Muscle of arm (tissue), 12 donors: Measurements from ENCODE around the gene RAMAC. TPM values are rescaled to one million over a fixed set of nuclear protein-coding genes. Genes with fewer than 3 reads are reported as not detected.
A peak's percentile ranks its signal among the peaks of the same experiment; 100 is the strongest.
"Not testable (repeated sequence)": the region's sequence is repeated elsewhere in the genome, so short reads cannot be mapped to it uniquely, and the experiment has no call there.

Source experiments
- DNase-seq: peaks from one replicate; pipeline ENCODE4 v3.0.0-alpha.2; 2013
- polyA plus RNA-seq, 12 donors: library from polyadenylated mRNA; unstranded; fragments of 120-200 nt; gene quantifications; one replicate each; pipeline ENCODE4 v1.2.1, GENCODE V29; 2013; ENCODE audit not compliant: insufficient read length in 12 of 12

Gene RAMAC
- polyA plus RNA-seq, 12 donors: 23.0 to 34.5 (median 31.9) TPM; not detected in 1

DNA sequence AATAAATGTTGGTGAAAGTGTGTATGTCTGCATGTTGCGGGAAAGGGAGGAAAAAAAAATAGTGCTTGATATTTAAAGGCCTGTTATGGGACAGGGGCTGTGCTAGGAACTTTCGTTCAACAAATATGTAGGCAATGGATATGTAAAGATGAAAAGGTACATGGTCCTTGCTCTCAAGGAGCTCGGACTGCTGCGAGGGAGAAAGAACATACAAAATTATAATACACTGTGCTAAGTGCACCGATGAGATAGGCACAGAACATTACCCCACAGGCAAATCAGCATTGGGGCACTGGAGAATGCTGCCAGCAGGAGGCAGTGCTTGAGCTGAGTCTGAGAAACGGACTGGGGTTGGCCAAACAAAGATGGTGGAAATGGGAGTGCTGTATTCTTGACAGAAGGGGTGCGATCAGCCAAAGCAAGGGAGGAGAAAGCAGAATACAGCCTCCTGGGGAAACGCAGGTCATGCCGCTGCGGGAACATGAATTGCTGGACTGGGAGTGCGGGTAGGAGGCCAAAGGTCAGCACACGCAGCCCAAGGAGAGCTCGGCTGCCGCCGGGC, 24.8 kb downstream of the RAMAC start:
- DNase-seq: peak; percentile 51

DNA sequence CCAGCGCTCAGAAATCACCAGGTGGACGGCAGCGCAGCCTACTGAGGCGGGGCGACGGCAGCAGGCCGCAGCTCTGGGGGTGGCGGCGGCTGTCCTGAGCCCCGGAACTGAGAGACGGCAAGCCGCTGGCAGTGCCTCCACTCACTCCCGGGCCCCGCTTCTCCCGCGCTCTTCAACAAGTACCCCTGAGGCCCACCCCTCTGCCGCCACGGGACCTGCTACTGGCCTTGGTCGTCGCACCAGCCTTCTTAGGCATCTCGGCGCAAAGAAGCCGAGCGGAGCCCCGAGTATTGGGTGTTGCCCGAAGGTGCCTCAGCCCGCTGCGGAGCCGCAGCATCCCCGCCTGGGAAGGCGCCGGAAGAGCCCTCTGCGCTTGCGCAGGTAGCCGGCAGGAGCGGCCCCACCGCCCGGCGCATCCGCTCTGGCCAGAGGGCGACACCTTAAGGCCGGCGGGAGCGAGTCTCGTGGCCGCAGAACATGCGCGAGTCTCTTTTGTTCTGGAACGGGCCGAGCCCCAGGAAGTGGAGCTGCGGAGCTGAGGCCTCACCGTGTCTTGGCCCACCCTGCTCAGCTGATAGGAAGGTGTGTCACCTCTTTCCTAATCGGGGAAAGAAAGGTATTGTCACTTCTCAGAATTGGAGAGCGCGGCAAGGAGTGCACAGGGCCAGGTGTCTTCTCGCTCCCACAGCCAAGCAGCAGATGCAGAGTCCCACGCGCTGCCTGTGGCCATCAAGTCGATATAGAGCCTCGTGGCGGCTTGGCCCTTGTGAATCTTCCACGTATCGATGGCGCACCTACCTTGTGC, 25.5 kb downstream of the RAMAC start, which contains the start of gene C15orf40:
TSS of gene C15orf40 (minus strand) at position 369 of the 805 bp plus-strand sequence. CDS start at position 337, 32 bp downstream.
- DNase-seq: peak; percentile 92

DNA sequence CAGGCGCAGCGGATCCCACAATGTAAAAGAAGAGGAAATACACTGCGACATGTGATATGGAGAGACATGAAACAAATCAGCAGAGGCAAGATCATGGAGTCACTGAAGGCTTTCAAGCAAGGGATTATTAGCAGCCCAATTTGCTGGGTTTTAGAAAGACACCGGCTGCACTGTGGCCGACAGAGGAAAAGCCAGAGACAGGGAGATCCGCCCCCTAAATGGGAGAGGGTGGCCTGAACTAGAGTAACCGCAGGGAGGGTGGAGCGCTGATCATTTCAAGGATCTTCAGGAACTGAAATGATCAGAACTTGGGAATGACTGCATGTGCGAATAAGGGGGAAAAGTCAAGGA, 26.0 kb downstream of the RAMAC start:
- no peak for DNase-seq

DNA sequence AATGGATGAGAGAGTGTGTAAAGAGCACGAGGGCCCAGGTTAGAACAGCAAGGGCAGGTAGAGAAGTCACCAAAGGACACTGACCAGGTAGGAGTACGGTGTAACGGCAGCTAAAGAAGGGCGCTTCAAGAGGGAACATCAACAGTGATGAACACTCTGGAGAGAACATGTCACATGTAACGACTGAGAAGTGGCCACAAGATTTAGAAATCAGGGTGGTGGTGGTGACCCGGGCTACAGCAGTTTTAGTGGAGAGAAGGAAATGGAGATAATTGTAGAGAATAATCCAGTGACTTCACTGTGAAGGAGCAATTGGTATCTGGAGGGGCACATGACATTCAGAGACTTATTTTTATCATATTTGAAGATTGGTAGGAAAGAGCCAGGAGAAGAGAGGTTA, 26.6 kb downstream of the RAMAC start:
- DNase-seq: no peak

- no peak for DNase-seq
Measured at GRCh38 chr15:83014205-83014653, 28.2 kb downstream of the RAMAC start.

GRCh38 chr15:83015361-83015760, 29.4 kb downstream of the RAMAC start:
- DNase-seq: no peak

- no peak for DNase-seq
Measured at GRCh38 chr15:83016906-83017305, 30.9 kb downstream of the RAMAC start.

DNA sequence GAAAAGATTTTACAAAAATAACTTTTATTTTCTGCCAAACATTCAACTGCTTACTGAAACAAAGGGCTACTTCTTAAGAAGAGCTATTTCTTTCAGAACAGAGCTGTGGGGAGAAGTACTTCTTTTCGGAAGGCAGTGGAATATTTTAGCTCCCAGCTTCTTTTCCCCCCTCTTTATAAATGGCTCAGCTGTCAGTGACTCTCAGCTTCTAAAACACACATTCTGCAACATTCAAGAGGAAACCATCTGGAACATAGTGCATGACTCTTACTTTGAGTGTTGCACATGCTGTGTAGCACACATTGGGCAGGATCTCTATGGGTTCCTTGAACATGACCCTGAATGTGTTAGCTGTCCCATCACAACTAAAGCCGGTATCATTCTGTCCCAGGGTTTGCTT, 32.4 kb downstream of the RAMAC start:
- no peak for DNase-seq

DNA sequence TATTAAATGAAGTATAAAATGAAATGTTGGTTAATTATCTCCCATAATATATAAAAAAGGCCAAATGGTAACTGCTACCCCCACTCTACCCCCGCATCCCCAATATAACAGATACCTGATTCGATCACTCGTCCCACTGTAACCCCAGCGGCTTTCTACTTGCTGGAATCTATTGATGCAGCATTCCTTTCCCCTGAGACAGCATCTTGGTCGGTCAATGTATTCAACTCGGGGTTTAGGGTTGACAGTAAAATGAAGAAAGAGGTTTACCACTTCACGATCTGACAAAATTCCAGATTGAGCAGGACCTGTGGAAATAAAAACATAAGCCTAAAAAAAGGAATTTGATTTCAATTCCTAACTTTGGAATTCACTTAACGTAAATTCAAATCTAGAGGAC, 44.0 kb downstream of the RAMAC start:
- DNase-seq: no peak

DNA sequence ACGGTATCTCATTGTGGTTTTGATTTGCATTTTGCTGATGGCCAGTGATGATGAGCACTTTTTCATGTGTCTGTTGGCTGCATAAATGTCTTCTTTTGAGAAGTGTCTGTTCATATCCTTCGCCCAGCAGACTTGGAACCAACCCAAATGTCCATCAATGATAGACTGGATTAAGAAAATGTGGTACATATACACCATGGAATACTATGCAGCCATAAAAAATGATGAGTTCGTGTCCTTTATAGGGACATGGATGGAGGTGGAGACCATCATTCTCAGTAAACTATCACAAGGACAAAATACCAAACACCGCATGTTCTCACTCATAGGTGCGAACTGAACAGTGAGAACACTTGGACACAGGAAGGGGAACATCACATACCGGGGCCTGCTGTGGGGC, 45.2 kb downstream of the RAMAC start:
- DNase-seq: not testable (repeated sequence)

GRCh38 chr15:83036253-83036652, 50.2 kb downstream of the RAMAC start:
- DNase-seq: no peak

DNA sequence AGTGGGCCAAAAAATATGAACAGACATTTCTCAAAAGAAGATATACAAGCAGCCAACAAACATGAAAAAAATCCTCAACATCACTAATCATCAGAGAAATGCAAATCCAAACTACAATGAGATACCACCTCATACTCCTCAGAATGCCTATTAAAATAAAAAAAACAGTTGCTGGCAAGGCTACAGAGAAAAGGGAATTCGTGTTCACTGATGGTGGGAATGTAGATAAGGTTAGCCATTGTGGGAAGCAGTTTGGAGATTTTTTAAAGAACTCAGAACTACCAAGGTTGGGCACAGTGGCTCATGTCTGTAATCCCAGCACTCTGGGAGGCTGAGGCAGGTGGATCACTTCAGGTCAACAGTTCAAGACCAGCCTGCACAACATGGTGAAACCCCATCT, 53.2 kb downstream of the RAMAC start:
- no peak for DNase-seq

Other genes with a start within 250 kb of the RAMAC start
- gene FSD2, start 180.1 kb upstream of the RAMAC start, polyA plus RNA-seq: 10 to 100 TPM in 11 of 12 donors, not detected in 1; 13.5 to 79.0 (median 54.6) TPM
- 10 to 100 TPM in 7 of 12 donors, 1 to 10 TPM in 4, not detected in 1; 6.5 to 14.5 (median 11.3) TPM for gene WHAMM, start 176.6 kb upstream of the RAMAC start, polyA plus RNA-seq
- 10 to 100 TPM; 18.9 to 46.2 (median 32.1) TPM for gene HOMER2, start 33.5 kb upstream of the RAMAC start, polyA plus RNA-seq
- 10 to 100 TPM in 11 of 12 donors, not detected in 1; 14.6 to 23.7 (median 18.8) TPM for gene C15orf40, start 25.4 kb downstream of the RAMAC start, polyA plus RNA-seq
- gene BTBD1, start 81.0 kb downstream of the RAMAC start, polyA plus RNA-seq: 100 to 1,000 TPM in 10 of 12 donors, 10 to 100 TPM in 1, not detected in 1; 71.1 to 160 (median 134) TPM
- 10 to 100 TPM in 11 of 12 donors, not detected in 1; 22.6 to 77.5 (median 61.1) TPM for gene TM6SF1, start 121.4 kb downstream of the RAMAC start, polyA plus RNA-seq
- gene HDGFL3, start 221.6 kb downstream of the RAMAC start, polyA plus RNA-seq: 10 to 100 TPM; 38.3 to 94.3 (median 53.0) TPM